ENCODE data around the gene ALPL. TPM values are rescaled to one million over a fixed set of nuclear protein-coding genes. Genes with fewer than 3 reads are reported as not detected.

The ALPL gene
- total and polyA plus RNA-seq, 9 of the 15 experiments (the other 6 are each of a cell fraction or from before 2014, with no cell fraction given), result 0.04 to 0.38 (median 0.18) TPM; not detected in 4

DNA sequence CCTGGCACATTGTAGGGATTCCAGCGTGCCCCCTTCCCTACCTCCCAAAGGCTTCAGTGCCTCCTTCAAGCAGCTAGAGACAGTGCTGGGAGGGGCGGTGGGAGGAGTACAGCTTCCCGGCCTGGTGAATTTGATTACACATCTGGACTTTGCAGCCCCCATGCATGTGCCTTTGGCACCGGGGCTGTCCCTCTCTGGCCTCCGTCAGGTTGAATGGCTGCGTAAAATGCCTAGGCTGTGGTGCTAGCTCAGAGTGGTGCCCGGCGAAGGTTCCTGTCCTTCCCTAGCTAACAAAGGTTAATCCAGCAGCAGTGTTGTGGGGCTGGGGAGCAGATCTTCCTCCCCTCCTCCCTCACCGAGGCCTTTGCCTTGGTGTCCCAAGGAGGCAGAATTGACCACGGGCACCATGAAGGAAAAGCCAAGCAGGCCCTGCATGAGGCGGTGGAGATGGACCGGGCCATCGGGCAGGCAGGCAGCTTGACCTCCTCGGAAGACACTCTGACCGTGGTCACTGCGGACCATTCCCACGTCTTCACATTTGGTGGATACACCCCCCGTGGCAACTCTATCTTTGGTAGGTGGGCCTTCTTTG is 66.2 kb downstream of the ALPL start:
- FAIRE-seq (no peak), ATAC-seq (no peak), DNase-seq (ENCODE audit: extremely low read depth in 1 of 4, low spot score in 3 of 4) (no peak)
- in situ Hi-C loops (cut with MboI) (no loop called here), intact Hi-C loops (cut with micrococcal nuclease) (loop anchor here (10.0 kb wide), 1 partner anchor 201 kb away; no protein-coding TSS in a partner anchor)
- H3K9ac ChIP-seq (ENCODE audit: insufficient read depth in 1 of 2, low read depth in 2 of 2, low read length in 2 of 2), result peak overlapping the region in 1 of 2 experiments; percentile 66; a peak in 1 of 4 replicates
- peaks cover 4 to 22% of the 10 kb centered on the region in 2 experiments; a peak in 4 of 5 replicates for H3K4me1 ChIP-seq (replicated peaks in 1 of 2; ENCODE audit: control insufficient read depth in 2 of 2, insufficient read depth in 2 of 2, low read length in 2 of 2)
- 39% methylated on average over 18 of the region's 18 CpGs for WGBS (ENCODE audit: insufficient coverage, low coverage, missing lambda C conversion rate)
- peaks cover 9 to 37% of the 10 kb centered on the region in 2 experiments; a peak in 4 of 5 replicates for H3K27me3 ChIP-seq (ENCODE audit: control insufficient read depth in 2 of 2, insufficient read depth in 2 of 2, low read length in 2 of 2)
- H4K20me1 ChIP-seq (replicated peaks; ENCODE audit: control insufficient read depth, insufficient read depth, low read length), result peaks cover 4% of the 10 kb centered on the region; the same call in 1 of the 2 replicates
- no peak overlapping the region for H3K27ac ChIP-seq (ENCODE audit: extremely low read depth, low read depth, low read length)
- CTCF ChIA-PET (ENCODE audit: low intra/inter-chr PET ratio), result interaction anchor here (3.5 kb wide), 1 partner anchor 205 kb away, joined by 27 read pairs; no protein-coding TSS in a partner anchor
- H3K9me1 ChIP-seq (ENCODE audit: control insufficient read depth, insufficient read depth, low read length), result no peaks in the 10 kb centered on the region
- peak overlapping the region; percentile 43; the same call in 1 of the 2 replicates for H2AFZ ChIP-seq (ENCODE audit: low read depth, low read length)
- no peaks in the 10 kb centered on the region for H3K36me3 ChIP-seq (ENCODE audit: control insufficient read depth, insufficient read depth, low read length)
- H3K79me2 ChIP-seq (ENCODE audit: control insufficient read depth, insufficient read depth, low read length), result no peaks in the 10 kb centered on the region
- TF ChIP-seq, protein P1, sequence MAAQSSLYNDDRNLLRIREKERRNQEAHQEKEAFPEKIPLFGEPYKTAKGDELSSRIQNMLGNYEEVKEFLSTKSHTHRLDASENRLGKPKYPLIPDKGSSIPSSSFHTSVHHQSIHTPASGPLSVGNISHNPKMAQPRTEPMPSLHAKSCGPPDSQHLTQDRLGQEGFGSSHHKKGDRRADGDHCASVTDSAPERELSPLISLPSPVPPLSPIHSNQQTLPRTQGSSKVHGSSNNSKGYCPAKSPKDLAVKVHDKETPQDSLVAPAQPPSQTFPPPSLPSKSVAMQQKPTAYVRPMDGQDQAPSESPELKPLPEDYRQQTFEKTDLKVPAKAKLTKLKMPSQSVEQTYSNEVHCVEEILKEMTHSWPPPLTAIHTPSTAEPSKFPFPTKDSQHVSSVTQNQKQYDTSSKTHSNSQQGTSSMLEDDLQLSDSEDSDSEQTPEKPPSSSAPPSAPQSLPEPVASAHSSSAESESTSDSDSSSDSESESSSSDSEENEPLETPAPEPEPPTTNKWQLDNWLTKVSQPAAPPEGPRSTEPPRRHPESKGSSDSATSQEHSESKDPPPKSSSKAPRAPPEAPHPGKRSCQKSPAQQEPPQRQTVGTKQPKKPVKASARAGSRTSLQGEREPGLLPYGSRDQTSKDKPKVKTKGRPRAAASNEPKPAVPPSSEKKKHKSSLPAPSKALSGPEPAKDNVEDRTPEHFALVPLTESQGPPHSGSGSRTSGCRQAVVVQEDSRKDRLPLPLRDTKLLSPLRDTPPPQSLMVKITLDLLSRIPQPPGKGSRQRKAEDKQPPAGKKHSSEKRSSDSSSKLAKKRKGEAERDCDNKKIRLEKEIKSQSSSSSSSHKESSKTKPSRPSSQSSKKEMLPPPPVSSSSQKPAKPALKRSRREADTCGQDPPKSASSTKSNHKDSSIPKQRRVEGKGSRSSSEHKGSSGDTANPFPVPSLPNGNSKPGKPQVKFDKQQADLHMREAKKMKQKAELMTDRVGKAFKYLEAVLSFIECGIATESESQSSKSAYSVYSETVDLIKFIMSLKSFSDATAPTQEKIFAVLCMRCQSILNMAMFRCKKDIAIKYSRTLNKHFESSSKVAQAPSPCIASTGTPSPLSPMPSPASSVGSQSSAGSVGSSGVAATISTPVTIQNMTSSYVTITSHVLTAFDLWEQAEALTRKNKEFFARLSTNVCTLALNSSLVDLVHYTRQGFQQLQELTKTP (IDR thresholded peaks at IDR 0.05; ENCODE audit: low read depth in 1 of 2, partially characterized antibody in 2 of 2), result no peak
- TF ChIP-seq KDM4B (IDR thresholded peaks at IDR 0.05; ENCODE audit: borderline replicate concordance in 2 of 2, low read depth in 1 of 2), result no peak
- no peak overlapping the region for H3K4me2 ChIP-seq (ENCODE audit: insufficient read depth, low read length)
- POLR2A ChIA-PET, result interaction anchor here (0.6 to 0.7 kb wide), 2 partner anchors 28 to 43 kb away, joined by 3 read pairs; no protein-coding TSS in a partner anchor
- H3K4me3 ChIP-seq, result no peak overlapping the region
- no TSS peak for BruUV-seq (replicated peaks)
- H3K9me3 ChIP-seq (replicated peaks; ENCODE audit: control insufficient read depth, insufficient read depth, low read depth, low read length), result no peaks in the 10 kb centered on the region
